Esophagus squamous epithelium (tissue), 4 donors: ENCODE data around the gene SMARCA2.

Experiments used
- POLR2A ChIP-seq, 4 donors: fragments of 450-650 bp; IDR thresholded peaks; one replicate each; pipeline ENCODE4 v1.6.1; 2017; ENCODE audit warnings: antibody characterized with exemption in 4 of 4, mild to moderate bottlenecking in 4 of 4, moderate library complexity in 3 of 4
- TF ChIP-seq, protein P1 (sequence below), 6 experiments: fragments of 450-650 bp in 4 of 6; fragments of 200-600 bp in 2 of 6; sonication (generic) in 2 of 6; IDR thresholded peaks; one replicate each; pipeline ENCODE4 v1.5.1; 2016 to 2019; ENCODE audit warnings: antibody characterized with exemption in 6 of 6, mild to moderate bottlenecking in 4 of 6, moderate library complexity in 4 of 6

DNA sequence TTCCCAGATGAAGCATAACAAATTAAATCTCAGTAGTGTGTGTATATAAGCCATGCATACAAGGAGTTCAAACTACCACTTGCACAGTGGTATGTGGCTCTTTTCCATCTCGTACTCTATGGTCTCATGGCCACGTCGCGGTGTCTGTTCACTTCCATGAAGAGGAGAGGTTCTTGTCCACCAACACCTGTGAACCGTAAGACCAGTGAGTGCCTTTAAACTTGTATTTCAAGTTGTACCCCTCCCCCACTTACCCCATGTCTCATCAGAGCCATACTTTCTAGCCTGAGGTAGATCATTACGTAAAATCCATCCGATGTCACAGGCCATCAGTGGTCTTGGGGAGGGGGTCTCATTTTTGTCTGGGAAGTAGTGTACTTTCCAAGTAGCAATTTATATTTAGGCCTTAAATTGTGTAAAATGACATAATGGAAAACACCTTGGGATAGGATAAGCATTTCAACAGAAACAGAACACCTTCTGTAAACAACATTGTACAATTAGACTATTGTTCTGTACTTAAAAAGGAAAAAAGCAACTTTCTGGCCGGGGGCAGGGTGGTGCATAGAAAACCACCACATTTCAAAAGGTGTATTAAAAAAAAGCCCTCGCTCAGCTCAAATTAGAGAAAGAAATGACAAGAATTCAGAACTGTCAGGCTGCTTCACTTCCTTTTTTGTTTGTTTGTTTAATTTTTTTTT, 163.0 kb downstream of the SMARCA2 start:
- TF ChIP-seq, protein P1, sequence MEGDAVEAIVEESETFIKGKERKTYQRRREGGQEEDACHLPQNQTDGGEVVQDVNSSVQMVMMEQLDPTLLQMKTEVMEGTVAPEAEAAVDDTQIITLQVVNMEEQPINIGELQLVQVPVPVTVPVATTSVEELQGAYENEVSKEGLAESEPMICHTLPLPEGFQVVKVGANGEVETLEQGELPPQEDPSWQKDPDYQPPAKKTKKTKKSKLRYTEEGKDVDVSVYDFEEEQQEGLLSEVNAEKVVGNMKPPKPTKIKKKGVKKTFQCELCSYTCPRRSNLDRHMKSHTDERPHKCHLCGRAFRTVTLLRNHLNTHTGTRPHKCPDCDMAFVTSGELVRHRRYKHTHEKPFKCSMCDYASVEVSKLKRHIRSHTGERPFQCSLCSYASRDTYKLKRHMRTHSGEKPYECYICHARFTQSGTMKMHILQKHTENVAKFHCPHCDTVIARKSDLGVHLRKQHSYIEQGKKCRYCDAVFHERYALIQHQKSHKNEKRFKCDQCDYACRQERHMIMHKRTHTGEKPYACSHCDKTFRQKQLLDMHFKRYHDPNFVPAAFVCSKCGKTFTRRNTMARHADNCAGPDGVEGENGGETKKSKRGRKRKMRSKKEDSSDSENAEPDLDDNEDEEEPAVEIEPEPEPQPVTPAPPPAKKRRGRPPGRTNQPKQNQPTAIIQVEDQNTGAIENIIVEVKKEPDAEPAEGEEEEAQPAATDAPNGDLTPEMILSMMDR (IDR thresholded peaks at IDR 0.05) = no peak
- no peak for TF ChIP-seq POLR2A (IDR thresholded peaks at IDR 0.05)
